Mucosa of rectum (tissue), 2 donors: ENCODE results near the gene SLC30A1.
"Not testable (repeated sequence)": the region's sequence is repeated elsewhere in the genome, so short reads cannot be mapped to it uniquely, and the experiment has no call there.

ENCODE experiments used
- H3K27ac ChIP-seq, 2 donors: one replicate each; pipeline ENCODE4 v1.7.0; 2013; ENCODE audit warnings: inconsistent platforms in 2 of 2, low read depth in 2 of 2, low read length in 2 of 2
- H3K27me3 ChIP-seq, 2 donors: one replicate each; pipeline ENCODE4 v1.7.0; 2013; ENCODE audit warnings: low read length in 2 of 2; ENCODE audit not compliant: control insufficient read depth in 2 of 2, insufficient read depth in 2 of 2
- H3K36me3 ChIP-seq, 2 donors: one replicate each; pipeline ENCODE4 v1.7.0; 2013; ENCODE audit warnings: low read length in 2 of 2; ENCODE audit not compliant: control insufficient read depth in 2 of 2, insufficient read depth in 2 of 2
- H3K4me1 ChIP-seq, 2 donors: one replicate each; pipeline ENCODE4 v1.7.0; 2013; ENCODE audit warnings: low read length in 2 of 2, mild to moderate bottlenecking in 1 of 2; ENCODE audit not compliant: control insufficient read depth in 2 of 2, insufficient read depth in 2 of 2
- H3K4me3 ChIP-seq, 2 donors: one replicate each; pipeline ENCODE4 v1.7.0; 2013; ENCODE audit warnings: low read length in 2 of 2
- H3K9ac ChIP-seq, 2 donors: one replicate each; pipeline ENCODE4 v1.7.0; 2013; ENCODE audit warnings: low read length in 2 of 2, low read depth in 1 of 2, mild to moderate bottlenecking in 1 of 2
- H3K9me3 ChIP-seq, 2 donors: one replicate each; pipeline ENCODE4 v1.7.0; 2013; ENCODE audit warnings: low read length in 2 of 2; ENCODE audit not compliant: control insufficient read depth in 2 of 2
- donor health status: healthy.
- donor health status: Normal muscosa, but diverticular disease.

Gene SLC30A1, protein sequence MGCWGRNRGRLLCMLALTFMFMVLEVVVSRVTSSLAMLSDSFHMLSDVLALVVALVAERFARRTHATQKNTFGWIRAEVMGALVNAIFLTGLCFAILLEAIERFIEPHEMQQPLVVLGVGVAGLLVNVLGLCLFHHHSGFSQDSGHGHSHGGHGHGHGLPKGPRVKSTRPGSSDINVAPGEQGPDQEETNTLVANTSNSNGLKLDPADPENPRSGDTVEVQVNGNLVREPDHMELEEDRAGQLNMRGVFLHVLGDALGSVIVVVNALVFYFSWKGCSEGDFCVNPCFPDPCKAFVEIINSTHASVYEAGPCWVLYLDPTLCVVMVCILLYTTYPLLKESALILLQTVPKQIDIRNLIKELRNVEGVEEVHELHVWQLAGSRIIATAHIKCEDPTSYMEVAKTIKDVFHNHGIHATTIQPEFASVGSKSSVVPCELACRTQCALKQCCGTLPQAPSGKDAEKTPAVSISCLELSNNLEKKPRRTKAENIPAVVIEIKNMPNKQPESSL

DNA sequence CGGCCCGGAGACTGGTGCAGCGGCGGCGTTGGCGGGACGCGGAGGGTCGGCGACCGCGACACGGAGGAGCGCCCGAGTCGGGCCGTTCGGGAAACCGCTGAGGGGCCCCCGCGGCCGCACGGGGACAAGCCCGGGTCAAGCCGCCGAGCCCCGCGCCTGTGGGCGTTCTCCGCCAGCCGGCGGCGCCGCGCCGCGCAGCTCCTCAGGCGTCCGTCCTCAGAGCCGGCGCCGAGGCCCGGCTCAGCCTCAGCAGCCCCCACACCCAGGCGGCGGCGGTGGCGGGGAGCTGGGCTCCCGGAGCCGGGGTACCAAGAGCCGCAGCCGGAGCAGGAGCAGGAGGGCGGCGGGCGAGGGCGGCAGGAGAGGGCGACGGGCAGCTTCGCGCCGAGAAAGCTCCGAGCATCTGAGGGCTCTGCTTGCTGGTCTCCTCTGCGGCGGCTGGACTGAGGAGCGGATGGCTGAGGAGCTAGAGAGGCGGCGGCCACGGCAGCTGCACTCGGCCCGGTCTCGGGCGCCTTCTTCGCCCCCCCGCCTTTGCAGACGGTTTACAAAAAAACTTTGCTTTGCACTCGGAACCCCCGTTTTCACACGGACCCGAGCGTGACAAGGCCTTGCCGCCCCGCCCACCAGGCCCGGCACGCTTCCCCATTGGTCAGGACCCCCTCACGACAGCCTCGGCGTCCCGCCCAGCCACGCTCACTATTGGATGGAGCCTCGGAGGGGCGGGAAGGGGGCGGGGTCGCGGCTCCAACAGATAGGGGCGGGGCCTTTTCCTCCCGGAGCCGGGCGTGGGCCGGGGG, at the start of gene SLC30A1:
SLC30A1 (minus strand) TSS at position 522 of the 800 bp plus-strand sequence. CDS start 549 bp downstream, outside the sequence.
- Histone ChIP-seq H3K4me3 (peak within 1 kb of the TSS; percentile 92 to 98), H3K4me1 (peaks cover 18 to 29% of the 10 kb centered on the region in 2 donors), H3K9ac (peak within 1 kb of the TSS; percentile 96 to 97), H3K36me3 (peaks cover 10 to 16% of the 10 kb centered on the region in 2 donors), H3K27ac (peak within 1 kb of the TSS; percentile 96 to 97), H3K9me3 (no peaks in the 10 kb centered on the region), H3K27me3 (no peaks in the 10 kb centered on the region)

DNA sequence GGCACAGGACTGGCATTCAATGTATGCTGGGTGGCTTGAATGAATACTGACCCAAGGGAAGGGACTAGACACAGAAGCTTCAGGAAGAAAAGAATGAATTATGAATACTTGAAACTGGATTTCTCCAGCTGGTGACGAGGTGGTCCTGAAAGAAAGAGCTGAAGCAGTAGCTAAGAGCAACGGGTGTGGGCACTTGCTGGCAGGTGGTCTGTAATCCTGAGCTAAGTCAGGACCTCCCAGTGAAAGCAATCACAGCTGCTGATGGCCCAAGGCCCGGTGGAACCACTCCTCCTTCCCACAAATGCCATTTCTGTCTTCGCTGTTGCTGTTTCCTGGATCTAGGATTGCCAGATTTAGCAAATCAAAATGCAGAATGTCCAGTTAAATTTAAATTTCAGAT, 49.5 kb upstream of the SLC30A1 start:
- Histone ChIP-seq H3K27ac (no peak overlapping the region), H3K27me3 (no peaks in the 10 kb centered on the region), H3K4me3 (no peak overlapping the region), H3K36me3 (no peaks in the 10 kb centered on the region), H3K9me3 (no peaks in the 10 kb centered on the region), H3K4me1 (no peaks in the 10 kb centered on the region), H3K9ac (no peak overlapping the region)

DNA sequence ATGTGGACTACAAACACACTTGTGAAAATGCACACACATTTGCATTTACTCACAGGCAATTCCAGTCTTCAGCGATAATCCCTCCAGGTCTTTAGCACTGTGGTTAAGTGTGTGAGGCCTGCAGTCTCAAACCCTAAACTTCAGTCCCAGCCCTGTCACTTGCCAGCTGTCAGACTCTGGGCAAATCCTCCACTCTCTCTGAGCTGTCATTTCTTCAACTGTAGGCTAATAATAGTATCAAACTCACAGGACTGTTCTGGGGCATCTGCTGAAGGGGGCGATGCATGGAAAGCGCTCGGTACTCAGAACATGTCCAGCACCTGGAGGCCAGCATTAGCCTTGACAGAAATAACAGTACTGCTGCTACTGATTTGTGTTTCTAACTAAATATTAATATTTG, 48.3 kb upstream of the SLC30A1 start:
- Histone ChIP-seq H3K9me3 (no peaks in the 10 kb centered on the region), H3K9ac (no peak overlapping the region), H3K27ac (no peak overlapping the region), H3K4me3 (no peak overlapping the region), H3K27me3 (no peaks in the 10 kb centered on the region), H3K4me1 (no peaks in the 10 kb centered on the region), H3K36me3 (no peaks in the 10 kb centered on the region)

DNA sequence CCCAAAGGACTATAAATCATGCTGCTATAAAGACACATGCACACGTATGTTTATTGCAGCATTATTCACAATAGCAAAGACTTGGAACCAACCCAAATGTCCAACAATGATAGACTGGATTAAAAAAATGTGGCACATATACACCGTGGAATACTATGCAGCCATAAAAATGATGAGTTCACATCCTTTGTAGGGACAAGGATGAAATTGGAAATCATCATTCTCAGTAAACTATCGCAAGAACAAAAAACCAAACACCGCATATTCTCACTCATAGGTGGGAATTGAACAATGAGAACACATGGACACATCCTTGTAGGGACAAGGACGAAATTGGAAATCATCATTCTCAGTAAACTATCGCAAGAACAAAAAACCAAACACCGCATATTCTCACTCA, 46.9 kb upstream of the SLC30A1 start:
- H3K9me3 ChIP-seq, H3K4me1 ChIP-seq, H3K27me3 ChIP-seq, H3K27ac ChIP-seq, H3K4me3 ChIP-seq, H3K36me3 ChIP-seq, H3K9ac ChIP-seq: not testable (repeated sequence)

DNA sequence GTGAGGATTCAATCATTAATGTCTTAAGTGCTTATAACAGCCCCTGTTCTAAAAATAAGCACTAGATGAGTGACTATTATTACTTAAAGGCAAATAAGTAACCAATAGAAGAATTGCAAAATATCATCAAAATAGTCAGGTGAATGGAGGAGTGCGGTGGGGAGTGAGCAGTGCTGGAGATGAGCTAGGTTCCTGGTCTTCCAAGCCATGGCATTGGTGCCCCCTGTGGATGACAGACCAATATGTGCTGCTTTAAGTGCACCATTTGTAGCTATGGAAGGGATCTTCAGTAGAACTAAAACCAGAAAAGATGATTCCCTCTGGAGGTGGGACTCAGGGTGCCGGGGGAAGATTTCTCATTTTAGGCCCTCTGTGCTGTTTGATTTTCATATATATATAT, 46.1 kb upstream of the SLC30A1 start:
- Histone ChIP-seq H3K9ac (no peak overlapping the region), H3K9me3 (no peaks in the 10 kb centered on the region), H3K4me3 (no peak overlapping the region), H3K36me3 (no peaks in the 10 kb centered on the region), H3K27ac (no peak overlapping the region), H3K4me1 (no peaks in the 10 kb centered on the region), H3K27me3 (no peaks in the 10 kb centered on the region)

DNA sequence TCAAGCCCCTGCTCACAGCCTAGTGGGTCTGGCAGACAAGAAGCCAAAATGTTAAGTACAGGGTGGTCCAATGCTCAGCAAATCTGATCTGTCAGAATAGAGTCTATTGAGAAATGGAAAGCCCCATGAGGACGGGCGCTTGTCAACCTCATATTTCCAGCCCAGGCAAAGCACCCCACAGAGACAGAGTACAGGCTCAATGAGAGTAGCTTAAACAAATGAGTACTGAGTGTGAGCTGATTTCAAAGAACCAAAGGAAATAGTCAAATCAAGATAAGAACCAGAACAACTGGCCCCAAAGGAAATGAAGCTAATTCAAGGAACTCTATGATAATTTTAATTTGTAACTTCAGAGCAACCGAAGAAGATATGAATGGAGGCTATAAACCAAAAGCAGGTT, 44.6 kb upstream of the SLC30A1 start:
- Histone ChIP-seq H3K27ac (no peak overlapping the region), H3K36me3 (no peaks in the 10 kb centered on the region), H3K9ac (no peak overlapping the region), H3K9me3 (no peaks in the 10 kb centered on the region), H3K4me3 (no peak overlapping the region), H3K27me3 (no peaks in the 10 kb centered on the region), H3K4me1 (no peaks in the 10 kb centered on the region)

DNA sequence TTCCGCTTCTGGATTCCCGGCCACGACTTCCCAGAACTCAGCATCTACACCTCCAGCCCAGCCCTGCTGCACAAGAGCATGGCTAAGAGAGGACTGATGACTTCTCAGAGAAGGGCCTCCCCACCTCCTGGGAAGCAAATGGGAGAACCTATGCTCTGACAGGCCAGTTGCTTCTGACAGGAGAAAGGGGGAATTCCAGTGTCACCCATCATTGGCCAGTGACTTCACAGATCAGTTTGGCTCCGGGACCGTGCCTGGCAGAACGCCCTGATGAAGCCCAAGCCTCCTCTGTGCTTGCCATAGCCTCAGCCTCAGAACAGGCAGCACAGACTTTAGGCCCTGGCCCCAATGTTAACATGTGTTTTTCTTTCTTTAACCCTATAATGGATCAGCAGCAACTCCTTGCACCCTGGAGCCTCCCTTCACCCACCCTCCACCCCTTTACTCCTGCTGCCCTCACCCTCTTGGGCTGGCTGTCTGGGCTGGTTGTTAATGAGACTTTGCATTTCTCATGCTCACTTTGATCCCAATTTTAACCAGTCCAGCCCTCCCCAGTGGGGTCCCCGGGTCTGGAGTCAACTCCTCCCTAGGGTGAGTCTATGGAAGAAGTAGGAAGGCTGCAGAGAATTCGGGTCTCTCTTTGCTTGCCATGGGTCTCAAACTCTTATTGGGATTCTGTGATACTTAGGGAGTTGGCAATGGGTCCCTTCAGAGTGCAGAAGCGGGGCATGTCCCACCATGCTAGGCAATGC, 42.7 kb upstream of the SLC30A1 start:
- no peaks in the 10 kb centered on the region for H3K4me1 ChIP-seq
- no peaks in the 10 kb centered on the region for H3K9me3 ChIP-seq
- H3K9ac ChIP-seq: no peak overlapping the region
- no peak overlapping the region for H3K4me3 ChIP-seq
- H3K27ac ChIP-seq: no peak overlapping the region
- H3K36me3 ChIP-seq: no peaks in the 10 kb centered on the region
- H3K27me3 ChIP-seq: no peaks in the 10 kb centered on the region

DNA sequence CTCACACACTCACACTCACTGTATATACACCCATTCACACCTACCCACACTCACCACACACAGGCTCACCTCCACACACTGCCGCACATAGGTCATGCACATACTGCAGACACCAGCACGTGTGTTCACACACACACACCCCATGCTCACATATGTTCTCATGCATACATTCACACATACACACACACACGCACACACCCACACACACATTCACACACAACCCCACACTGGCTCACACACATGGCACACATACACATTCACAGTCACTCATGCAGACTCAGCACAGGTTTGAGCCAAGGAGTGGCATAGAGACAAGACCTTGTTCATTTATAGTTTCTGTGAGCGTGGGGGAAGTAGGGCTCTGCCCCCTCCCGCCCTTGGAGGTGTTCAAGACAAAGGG, 41.1 kb upstream of the SLC30A1 start:
- H3K4me3 ChIP-seq: no peak overlapping the region
- no peaks in the 10 kb centered on the region for H3K27me3 ChIP-seq
- H3K9ac ChIP-seq: no peak overlapping the region
- no peak overlapping the region for H3K27ac ChIP-seq
- no peaks in the 10 kb centered on the region for H3K4me1 ChIP-seq
- H3K9me3 ChIP-seq: no peaks in the 10 kb centered on the region
- no peaks in the 10 kb centered on the region for H3K36me3 ChIP-seq

DNA sequence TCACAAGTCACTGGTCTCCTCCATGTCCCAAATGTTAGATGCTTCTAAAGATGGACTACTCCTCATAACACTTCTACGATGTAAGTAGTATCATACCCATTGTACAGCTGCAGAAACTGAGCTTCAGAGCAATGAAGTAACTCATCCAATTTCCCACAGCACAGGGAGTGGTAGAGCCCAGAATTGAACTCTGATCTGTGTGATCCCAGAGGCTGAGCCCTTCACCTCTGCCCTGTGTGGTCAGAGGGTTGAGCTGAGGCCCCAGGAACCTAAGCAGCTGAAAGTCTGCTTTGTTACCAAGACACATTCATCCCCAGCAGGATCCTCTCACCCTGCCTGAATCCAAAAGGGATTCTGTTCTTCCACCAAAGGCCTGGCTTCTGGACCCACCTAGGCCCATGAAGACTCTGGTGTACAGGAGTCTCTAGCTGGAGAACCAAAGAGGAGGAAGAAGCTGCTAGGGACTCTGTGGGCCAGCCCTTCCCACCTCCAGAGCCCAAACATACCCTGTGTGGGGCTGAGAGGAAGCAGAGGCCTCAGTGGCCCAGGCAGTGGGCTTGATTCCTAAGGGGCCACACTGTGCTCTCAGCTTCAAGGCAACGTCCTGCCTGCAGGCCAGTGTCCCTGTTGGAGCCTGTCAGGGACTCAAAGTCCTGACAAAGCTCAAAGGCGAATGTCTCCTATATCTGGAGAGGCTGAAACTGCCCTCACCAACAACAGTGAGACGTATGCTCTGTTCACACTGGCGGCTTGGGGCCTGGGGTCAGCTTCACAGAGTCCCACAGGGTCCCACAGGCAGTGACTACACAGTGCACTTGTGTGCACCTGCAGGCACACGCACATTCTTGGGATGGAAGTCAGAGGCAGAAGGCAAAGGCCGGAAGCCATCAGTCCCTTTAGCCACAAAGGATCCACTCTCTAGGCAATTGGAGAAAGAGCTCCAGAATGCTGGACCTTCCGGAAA, 40.4 kb upstream of the SLC30A1 start:
- Histone ChIP-seq H3K27me3 (no peaks in the 10 kb centered on the region), H3K4me3 (no peak overlapping the region), H3K36me3 (no peaks in the 10 kb centered on the region), H3K9me3 (no peaks in the 10 kb centered on the region), H3K4me1 (no peaks in the 10 kb centered on the region), H3K9ac (no peak overlapping the region), H3K27ac (no peak overlapping the region)
